Measurements from ENCODE around the gene BANP.

The BANP gene

GRCh38 chr16:87965417-87965816 lies 14.2 kb downstream of the BANP start:
- no peak for DNase-seq

GRCh38 chr16:87966064-87966645 lies 14.9 kb downstream of the BANP start:
- Histone ChIP-seq H3K4me3 (ENCODE audit: low read depth, low read length) (no peak overlapping the region), H3K36me3 (no peaks in the 10 kb centered on the region), H3K27me3 (no peaks in the 10 kb centered on the region), H3K4me1 (peaks cover 20% of the 10 kb centered on the region), H3K9me3 (no peaks in the 10 kb centered on the region)
- TF ChIP-seq CTCF (IDR thresholded peaks at IDR 0.05; ENCODE audit: low read depth, low read length): no peak
- peak; percentile 78 for DNase-seq

More at GRCh38 chr16:87965417-87965816, 14.2 kb downstream of the BANP start:
- Histone ChIP-seq H3K27me3 (no peaks in the 10 kb centered on the region), H3K4me3 (ENCODE audit: low read depth, low read length) (no peak overlapping the region), H3K9me3 (no peaks in the 10 kb centered on the region), H3K4me1 (peaks cover 20% of the 10 kb centered on the region), H3K36me3 (no peaks in the 10 kb centered on the region)
- TF ChIP-seq CTCF (IDR thresholded peaks at IDR 0.05; ENCODE audit: low read depth, low read length): no peak

- H3K36me3 ChIP-seq: no peaks in the 10 kb centered on the region
- H3K4me1 ChIP-seq: peaks cover 20% of the 10 kb centered on the region
- DNase-seq: no peak
- H3K4me3 ChIP-seq (ENCODE audit: low read depth, low read length): no peak overlapping the region
- TF ChIP-seq CTCF (IDR thresholded peaks at IDR 0.05; ENCODE audit: low read depth, low read length): no peak
- no peaks in the 10 kb centered on the region for H3K27me3 ChIP-seq
- peaks cover 1% of the 10 kb centered on the region; the same call in 1 of the 2 replicates for H3K9me3 ChIP-seq
These were observed 15.5 kb downstream of the BANP start for GRCh38 chr16:87966685-87967185.

GRCh38 chr16:87968541-87968940 lies 17.3 kb downstream of the BANP start:
- Histone ChIP-seq H3K27me3 (no peaks in the 10 kb centered on the region), H3K36me3 (no peaks in the 10 kb centered on the region), H3K4me3 (ENCODE audit: low read depth, low read length) (no peak overlapping the region), H3K9me3 (peaks cover 6% of the 10 kb centered on the region), H3K4me1 (peaks cover 19% of the 10 kb centered on the region)
- DNase-seq: no peak
- no peak for TF ChIP-seq CTCF (IDR thresholded peaks at IDR 0.05; ENCODE audit: low read depth, low read length)

- Histone ChIP-seq H3K4me1 (peaks cover 15% of the 10 kb centered on the region), H3K36me3 (no peaks in the 10 kb centered on the region), H3K9me3 (peaks cover 6% of the 10 kb centered on the region), H3K4me3 (ENCODE audit: low read depth, low read length) (no peak overlapping the region), H3K27me3 (no peaks in the 10 kb centered on the region)
- DNase-seq: no peak
- TF ChIP-seq CTCF (IDR thresholded peaks at IDR 0.05; ENCODE audit: low read depth, low read length): no peak
These were observed 19.0 kb downstream of the BANP start for GRCh38 chr16:87970186-87970585.

GRCh38 chr16:87971933-87972332 lies 20.7 kb downstream of the BANP start:
- H3K36me3 ChIP-seq: no peaks in the 10 kb centered on the region
- peaks cover under 1% of the 10 kb centered on the region for H3K4me1 ChIP-seq
- H3K27me3 ChIP-seq: no peaks in the 10 kb centered on the region
- no peak for TF ChIP-seq CTCF (IDR thresholded peaks at IDR 0.05; ENCODE audit: low read depth, low read length)
- no peak for DNase-seq
- H3K4me3 ChIP-seq (ENCODE audit: low read depth, low read length): no peak overlapping the region
- peaks cover 6% of the 10 kb centered on the region for H3K9me3 ChIP-seq
